ENCODE data around the gene TOM1L1.
A peak's percentile ranks its signal among the peaks of the same experiment; 100 is the strongest.

TOM1L1 gene

DNA sequence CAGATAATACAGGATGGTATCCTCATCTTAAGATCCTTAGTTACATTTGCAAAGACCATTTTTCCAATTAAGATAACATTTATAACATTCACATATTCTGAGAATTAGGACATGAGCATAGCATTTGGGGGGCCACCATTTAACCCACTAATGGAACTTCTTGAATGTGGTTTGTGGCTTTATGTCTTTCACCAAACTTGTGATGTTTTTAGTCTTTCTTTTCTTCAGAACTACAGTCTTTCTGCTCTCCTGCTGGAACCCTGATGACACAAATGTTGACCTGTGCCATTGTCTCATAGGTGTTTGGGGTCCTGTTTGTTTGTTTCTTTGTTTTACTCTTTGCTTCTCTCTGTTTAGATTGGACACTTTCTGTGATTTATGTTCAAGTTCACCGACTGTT, 44.6 kb downstream of the TOM1L1 start:
- no peak for DNase-seq (ENCODE audit: low read depth in 2 of 2, low spot score in 1 of 2)

DNA sequence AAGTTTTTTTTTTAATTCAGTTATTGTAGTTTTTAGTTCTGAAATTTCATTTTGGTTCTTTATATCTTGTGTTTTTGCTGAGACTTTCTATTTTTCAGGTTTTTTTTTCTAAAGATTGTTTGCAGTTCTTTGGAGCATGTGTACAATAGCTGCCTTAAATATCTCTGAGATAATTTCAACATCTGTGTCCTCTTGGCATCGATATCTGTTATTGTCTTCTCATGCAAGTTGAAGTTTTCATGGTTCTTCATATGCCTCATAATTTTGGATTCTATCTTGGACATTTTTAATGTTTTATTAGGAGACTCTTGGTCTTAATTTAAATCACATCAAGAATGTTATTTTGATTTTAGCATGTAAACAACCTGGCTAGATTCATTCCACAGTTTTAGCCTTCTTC, 45.0 kb downstream of the TOM1L1 start:
- DNase-seq (ENCODE audit: low read depth in 2 of 2, low spot score in 1 of 2) = no peak

DNA sequence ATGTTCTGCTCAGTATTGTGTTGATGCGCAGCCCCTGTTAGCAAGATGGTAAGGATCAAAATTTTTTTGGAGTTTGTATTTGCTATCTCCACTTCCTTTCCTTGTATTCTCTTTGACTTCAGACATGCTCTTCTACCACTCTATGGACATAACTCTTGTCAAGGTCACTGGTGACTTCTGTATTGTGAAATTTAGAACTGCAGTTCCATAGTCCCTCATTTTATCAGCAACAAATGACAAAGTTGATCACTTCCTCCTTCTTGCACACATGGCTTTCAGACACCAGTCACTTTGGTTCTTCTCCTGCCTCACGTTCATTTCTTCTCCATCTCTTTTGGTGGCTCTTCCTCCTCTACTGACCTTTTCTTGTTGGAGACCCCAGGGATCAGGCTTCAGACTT, 46.7 kb downstream of the TOM1L1 start:
- DNase-seq (ENCODE audit: low read depth in 2 of 2, low spot score in 1 of 2) = no peak

DNA sequence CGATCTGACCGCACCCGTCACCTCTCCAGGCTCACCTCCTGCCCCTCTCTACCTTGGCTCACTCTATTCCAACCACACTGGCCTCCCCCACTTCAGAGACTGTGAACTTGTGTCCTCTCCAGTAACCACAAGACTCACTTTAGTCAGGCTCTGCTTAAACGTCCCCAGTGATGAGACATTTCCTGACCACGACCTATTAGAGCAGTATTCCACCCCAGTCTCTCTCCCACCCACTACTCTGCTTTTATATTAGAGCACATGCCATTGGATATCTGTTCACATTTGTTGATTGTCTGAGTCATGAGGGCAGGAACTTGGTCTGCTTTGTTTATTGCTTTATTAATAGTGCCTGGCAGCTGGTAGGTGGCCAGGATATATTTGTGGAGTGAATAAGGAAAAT, 47.7 kb downstream of the TOM1L1 start:
- no peak for DNase-seq (ENCODE audit: low read depth in 2 of 2, low spot score in 1 of 2)

- DNase-seq (ENCODE audit: low read depth in 2 of 2, low spot score in 1 of 2) = no peak
These were observed 49.5 kb downstream of the TOM1L1 start for GRCh38 chr17:54950116-54950515.

GRCh38 chr17:54951286-54951685, 50.6 kb downstream of the TOM1L1 start:
- no peak for DNase-seq (ENCODE audit: low read depth in 2 of 2, low spot score in 1 of 2)

DNA sequence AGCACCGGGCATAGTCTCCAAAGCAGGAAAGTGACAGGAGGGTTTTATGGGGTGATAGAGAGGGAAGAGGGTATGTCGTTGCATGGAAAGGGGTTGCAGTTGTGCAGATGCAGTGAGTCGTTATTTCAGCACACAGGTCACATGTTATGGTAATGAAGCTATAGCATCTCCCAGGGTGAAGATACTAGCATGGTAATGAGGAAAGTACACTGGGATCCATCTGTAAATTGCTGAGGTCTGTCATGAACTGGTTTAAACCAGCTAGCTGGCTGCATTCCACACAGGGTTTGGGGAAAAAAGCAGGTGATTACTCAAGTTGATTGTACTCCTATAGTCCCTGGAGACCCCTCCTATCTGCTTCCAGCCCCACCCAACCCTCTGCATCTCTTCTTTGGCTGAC, 56.1 kb downstream of the TOM1L1 start:
- DNase-seq (ENCODE audit: low read depth in 2 of 2, low spot score in 1 of 2) = no peak

DNA sequence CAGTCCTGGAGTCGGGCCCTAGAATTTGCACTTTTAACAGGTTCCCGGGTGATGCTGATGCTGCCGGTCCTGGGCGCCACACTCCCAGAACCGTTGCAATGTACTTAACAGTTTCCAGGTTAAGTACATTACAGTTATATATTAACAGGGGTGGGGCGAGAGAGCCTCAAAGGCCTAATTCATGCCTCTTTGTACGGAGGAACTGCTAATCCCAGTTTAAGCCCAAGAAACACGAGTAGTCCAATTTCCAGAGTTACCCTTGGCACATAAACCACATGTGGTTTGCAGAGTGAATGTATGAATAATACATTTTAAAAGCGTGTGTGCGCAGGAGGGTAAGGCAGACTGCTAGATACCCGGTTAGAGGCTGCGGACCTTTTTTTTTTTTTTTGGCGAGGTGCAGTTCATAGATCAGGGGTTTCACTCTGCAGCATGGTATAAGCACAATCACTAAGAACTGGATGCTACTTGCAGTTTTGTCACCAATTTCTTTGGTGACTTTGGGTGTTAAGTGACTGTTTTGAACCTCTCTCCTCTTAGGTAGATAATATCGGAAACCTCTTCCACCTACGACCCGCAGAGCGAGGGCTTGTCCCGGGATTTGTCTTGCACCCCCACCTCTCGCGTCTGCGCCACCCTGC, 67.1 kb downstream of the TOM1L1 start:
- no peak for DNase-seq (ENCODE audit: low read depth in 2 of 2, low spot score in 1 of 2)

DNA sequence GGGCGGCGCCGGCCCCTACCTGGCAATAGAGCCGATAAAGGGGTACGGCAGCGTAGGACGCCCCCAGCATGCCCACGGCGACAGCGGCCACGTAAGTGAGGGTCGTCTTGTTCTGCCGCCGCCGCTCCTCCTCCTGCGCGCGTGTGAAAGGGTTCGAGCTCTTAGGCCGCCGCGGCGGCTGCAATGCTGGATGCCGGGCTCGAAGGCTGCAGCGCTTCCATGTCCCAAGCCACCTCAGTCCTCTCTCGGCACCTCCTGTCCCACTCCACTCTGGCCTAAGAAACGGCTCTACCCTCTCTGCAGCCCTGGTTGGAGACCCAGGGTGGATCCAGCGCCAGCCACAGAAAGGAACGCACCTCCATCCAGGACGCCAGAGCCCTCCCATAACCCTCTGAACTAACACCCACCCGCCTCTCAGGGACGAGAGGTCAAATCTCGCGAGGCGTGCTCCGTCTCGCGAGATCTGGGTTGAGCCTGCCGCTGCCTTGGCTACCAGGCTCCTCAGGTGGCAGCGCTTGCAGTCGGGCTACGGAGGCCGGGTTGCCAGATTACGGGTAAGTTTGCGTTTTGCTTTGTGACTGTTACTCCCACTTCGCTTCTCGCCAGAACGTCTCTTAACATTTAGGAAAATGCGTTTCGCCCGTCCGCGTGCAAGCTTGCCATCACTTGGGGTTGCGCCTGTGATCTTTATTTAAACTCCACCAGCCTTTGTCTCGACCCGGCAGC, 67.8 kb downstream of the TOM1L1 start, which contains the start of the genes COX11 and STXBP4:
Gene COX11 (minus strand): TSS at position 393 of the 726 bp plus-strand sequence. CDS start 8 bp downstream, at position 385.
Gene STXBP4 (plus strand): TSS at position 504 of the 726 bp plus-strand sequence. CDS start 17,455 bp downstream, outside the sequence.
- peak; percentile 70 to 85 for DNase-seq (ENCODE audit: low read depth in 2 of 2, low spot score in 1 of 2)

GRCh38 chr17:54968988-54969332, 68.3 kb downstream of the TOM1L1 start:
- peak; percentile 1 to 9 for DNase-seq (ENCODE audit: low read depth in 2 of 2, low spot score in 1 of 2)

DNA sequence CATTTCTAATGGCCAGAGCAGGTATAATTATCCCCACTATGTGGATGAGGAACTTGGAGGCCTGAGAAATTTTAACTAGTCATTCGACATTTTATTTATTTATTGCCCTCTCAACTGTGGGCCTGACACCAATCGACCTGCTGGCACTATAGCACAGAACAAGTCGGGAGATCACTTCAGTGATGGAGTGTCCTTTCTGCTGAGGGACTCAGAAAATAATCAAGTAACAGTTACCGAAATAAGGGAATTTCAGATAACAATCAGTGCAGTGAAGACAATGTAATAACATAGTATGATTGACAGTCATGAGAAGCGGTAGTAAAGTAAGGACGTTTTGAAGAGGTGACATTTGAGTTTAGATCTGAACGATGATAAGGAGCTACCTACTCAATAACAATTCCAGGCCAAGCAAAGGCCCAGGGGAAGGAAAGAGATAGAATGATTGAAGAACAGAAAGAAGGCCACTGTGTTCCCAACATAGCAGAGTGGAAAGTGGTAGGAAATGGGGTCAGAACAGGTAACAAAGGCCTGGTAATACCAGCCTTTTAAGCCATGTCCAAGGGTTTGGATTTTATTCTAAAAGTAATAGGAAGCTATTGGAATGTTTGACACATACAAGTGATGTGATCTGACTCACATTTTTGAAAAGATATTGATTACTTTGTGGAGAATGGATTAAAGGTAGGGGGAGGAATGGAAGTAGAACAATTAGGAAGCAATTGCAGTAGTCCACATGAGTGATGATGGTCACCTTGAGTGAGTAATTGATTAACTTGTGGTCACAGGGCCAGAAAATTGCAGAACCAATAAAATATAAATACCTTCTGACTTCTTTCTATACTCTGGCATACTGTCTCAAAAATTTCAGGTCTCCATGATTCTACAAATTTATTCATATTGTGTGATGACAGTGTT, 69.3 kb downstream of the TOM1L1 start:
- DNase-seq (ENCODE audit: low read depth in 2 of 2, low spot score in 1 of 2) = no peak

- DNase-seq (ENCODE audit: low read depth in 2 of 2, low spot score in 1 of 2) = no peak
These were observed 70.5 kb downstream of the TOM1L1 start for GRCh38 chr17:54971147-54971546.

DNA sequence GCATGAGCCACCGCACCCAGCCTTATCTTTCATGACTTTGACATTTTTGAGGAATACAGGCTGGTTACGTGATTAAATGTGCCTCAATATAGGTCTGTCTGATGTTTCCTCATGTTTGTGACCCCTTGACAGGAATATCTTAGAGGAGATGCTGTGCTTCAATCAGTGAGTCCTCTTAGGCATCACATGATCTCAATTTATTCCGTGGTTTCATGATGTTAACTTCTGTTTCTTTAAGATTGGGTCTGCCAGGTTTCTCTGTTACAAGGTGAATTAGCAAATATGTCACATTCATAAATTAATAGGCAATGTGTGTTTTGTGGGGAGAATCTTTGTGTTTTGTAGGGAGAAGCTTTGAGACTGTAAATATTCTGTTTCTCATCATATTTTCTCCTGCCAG, 71.2 kb downstream of the TOM1L1 start:
- DNase-seq (ENCODE audit: low read depth in 2 of 2, low spot score in 1 of 2) = no peak

GRCh38 chr17:54972406-54973138, 71.9 kb downstream of the TOM1L1 start:
- DNase-seq (ENCODE audit: low read depth in 2 of 2, low spot score in 1 of 2) = no peak

DNA sequence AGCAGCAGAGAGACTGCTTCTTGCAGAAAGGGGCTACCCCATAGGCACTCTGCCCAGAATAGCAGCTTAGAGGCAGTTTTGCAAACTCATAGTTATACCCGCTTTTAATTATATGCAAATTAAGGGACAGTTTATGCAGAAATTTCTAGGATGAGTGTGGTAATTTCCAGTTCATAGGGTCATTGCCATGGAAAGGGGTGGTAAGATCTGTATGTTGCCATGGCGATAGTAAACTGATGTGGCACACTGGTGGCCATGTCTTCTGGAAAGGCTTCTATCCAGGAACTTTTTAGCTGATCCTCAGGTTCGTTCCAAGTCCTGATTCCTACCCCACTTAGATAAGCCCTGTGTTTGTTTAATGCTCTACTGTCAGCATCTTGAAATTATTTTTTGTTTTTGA, 74.1 kb downstream of the TOM1L1 start:
- no peak for DNase-seq (ENCODE audit: low read depth in 2 of 2, low spot score in 1 of 2)

DNA sequence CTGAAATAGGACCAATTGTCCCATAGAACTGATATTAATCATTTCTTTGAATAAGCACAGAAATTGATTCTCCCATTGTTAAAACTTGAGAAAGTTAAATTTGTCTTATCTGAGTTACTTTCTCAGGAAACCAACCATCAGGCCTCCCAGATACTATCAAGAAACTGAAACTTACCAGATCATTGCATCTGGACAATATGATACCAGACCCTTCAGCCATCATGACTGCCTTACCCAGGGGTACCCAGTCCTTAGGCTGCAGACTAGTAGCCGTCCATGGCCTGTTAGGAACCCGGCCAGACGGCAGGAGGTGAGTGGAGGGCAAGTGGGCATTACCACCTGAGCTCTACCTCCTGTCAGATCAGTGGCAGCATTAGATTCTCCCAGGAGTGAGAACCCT, 75.7 kb downstream of the TOM1L1 start:
- DNase-seq (ENCODE audit: low read depth in 2 of 2, low spot score in 1 of 2) = no peak

DNA sequence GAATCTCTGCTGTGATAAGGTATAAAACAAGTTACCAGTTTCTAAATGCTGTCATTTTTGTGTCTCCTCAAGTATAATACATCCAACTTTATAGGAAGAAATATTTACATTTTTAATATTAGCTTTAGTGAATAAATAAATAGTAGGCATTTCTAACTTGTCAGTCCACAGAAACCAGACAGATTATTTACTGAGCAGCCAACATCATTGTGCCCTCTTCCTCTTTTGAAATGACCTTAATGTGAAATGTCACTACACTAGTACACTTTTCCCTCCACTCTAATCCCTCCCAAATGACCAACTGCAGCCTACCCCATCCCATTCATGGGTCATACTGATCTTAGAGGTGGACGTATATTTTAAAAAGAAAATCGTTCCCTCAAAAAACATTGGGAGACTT, 77.1 kb downstream of the TOM1L1 start:
- no peak for DNase-seq (ENCODE audit: low read depth in 2 of 2, low spot score in 1 of 2)

DNA sequence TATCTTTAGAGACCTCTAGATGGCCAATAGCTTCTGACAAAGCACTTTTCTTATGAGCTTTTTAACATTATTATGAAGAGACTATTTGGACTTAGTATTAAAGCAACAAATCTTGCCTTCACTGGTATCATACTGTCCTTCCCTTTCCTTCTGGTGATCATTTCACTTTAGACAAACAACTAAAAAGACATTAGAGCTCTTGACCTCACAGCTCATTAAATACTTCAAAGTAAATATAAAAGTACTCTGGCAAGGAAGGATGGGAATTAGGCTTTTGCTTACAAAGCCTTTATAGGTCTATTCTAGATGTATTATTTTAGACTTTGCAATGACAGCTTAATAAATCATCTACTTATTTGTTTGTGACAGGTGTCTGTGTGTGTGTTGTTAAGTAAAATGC, 79.0 kb downstream of the TOM1L1 start:
- no peak for DNase-seq (ENCODE audit: low read depth in 2 of 2, low spot score in 1 of 2)

DNA sequence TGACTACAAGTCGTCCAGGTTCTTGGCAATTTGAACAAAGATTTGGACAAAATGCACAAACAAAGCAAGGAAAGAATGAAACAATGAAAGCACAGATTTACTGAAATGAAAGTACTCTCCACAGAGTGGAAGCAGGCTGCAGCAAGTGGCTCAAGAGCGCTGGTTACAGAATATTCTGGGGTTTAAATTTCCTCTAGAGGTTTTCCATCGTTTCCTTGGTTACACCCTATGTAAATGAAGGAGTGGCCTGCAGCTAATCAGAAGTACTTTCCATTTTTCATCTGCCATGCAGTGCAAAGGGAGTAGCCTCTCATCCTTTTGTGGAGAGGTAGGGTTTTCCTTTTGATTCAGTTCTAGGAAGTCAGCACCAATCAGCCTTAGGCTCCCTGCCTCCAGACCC, 79.7 kb downstream of the TOM1L1 start:
- DNase-seq (ENCODE audit: low read depth in 2 of 2, low spot score in 1 of 2) = no peak

- DNase-seq (ENCODE audit: low read depth in 2 of 2, low spot score in 1 of 2) = no peak
These were observed 81.7 kb downstream of the TOM1L1 start for GRCh38 chr17:54982399-54982798.

DNA sequence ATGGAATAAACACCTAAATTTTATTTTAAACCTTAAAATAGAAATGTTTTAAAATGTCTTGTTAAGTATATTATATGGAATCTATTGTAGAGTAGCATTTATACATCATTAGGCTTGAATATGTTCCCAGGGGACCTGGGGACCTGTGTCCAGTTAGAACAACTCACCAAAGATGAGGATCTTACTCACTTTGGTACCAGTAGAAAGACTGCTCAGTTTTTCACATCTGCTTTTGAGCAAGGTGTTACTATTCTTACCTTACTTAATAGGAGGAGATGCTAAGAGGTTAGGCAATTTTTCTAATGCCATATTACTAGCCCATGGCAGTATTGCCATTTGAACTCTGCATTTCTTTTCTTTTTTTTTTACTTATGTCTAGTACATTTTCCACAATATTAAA, 82.6 kb downstream of the TOM1L1 start:
- no peak for DNase-seq (ENCODE audit: low read depth in 2 of 2, low spot score in 1 of 2)

Measured in stimulated activated CD8-positive, alpha-beta memory T cell treated with anti-CD3 and anti-CD28 coated beads, Interleukin-4, amount 100 ng/mL, for 1 hour (primary cell).